OCI-M1 (cell line): ENCODE measurements around the gene ATP4B.

ENCODE experiments used
- DNase-seq: peaks from one replicate; lab custom pipeline; 2025; lab: John Stamatoyannopoulos, UW

The ATP4B gene

DNA sequence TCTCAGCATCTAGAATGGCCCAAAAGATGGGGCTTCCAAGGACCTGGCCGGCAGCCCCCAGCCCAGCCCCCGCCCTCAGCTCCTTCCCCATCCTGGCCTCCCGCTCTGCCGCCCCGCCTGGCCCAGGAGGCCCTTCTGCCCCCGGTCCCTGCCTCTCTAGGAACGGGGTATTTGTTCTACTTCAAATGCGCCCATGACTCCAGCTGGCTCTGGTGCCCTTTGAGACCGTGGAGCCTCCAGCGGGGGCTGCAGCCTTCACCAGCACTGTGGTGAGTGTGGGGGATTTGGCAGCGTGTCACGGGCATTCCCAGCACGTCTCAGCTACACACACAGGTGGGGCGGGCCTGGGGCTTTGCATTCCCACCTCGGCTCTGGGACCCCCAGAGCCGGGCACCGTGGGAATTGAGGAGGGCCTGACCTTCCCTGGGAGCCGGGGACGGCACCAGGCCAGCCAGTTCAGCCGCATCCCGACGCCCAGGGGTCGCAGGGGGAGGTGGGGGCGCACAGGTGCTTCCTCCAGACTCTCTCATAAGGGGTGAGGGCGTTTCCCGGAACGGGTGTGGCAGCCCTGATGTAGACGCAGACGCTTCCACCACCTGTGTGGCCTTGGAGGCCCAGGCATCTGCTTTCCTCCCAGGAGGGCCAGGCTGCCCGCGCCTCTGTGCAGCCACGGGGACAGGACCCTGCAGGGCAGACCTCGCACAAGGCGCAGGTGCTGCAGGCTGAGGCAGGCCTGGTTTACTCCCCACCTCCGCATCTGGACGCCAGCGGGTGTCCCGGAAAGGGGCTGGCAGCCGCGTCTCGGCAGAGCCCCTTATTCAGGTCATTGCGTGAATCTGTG lies 947 bp downstream of the ATP4B start:
- DNase-seq = no peak

DNA sequence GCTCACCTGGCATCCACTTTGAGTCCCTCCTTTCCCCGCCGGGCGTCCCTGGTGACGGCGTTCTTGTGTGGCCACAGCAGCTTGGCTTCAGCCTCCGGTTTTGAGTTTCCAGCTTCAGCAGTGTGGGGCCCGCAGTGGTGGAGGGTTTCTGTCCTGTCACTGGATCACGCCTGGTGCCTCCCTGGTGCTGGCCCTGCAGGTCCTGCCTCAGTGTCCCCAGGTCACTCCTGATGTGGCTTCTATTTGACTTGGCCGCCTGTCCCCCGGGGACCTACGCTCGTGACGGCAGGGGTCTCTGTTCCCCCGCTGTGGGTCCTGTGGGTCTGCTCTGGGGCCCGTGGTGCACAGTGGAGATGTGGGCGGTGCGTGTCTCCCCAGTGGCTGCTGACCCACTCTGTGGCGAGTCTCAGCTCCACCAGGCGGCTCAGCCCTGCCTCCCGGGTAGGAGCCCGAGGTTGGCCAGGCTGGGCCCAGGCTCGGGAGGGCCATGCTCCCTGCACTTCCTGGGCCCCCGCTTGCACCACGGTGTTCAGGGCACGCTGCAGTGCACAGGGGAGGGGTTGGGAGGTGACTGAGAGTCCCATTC lies 1.9 kb downstream of the ATP4B start:
- no peak for DNase-seq

DNA sequence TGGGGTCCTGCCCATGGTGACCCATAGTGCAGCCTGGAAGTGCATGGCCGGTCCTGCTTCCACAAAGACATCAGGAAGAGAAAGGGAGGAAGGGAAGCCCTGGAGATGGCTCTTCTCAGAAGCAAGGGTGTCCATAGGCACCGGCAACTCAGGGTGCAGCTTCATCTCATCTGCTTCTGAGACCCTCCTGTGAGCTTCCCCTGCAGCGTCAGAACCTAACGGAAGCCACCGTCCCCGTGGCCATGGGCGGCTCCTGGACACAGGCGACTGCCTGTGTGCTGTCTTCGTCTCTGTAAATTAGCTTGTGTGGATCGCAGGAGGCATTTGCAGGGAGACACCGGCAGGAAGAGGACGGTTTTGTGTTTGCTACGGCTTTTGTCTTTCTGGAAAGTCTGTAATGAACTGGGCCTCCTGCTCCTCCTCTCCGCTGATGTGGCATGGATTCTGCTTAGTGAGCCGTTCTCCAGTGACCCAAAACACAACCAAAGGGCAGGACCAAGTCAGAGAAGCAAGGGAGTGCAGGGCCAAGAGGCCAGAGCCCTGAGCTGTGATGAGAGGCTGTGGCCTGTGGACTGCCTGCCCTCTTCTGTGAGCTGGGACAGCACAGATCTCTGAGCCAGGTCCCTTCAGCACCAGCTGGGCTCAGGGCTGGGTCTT lies 2.5 kb downstream of the ATP4B start:
- DNase-seq = no peak

DNA sequence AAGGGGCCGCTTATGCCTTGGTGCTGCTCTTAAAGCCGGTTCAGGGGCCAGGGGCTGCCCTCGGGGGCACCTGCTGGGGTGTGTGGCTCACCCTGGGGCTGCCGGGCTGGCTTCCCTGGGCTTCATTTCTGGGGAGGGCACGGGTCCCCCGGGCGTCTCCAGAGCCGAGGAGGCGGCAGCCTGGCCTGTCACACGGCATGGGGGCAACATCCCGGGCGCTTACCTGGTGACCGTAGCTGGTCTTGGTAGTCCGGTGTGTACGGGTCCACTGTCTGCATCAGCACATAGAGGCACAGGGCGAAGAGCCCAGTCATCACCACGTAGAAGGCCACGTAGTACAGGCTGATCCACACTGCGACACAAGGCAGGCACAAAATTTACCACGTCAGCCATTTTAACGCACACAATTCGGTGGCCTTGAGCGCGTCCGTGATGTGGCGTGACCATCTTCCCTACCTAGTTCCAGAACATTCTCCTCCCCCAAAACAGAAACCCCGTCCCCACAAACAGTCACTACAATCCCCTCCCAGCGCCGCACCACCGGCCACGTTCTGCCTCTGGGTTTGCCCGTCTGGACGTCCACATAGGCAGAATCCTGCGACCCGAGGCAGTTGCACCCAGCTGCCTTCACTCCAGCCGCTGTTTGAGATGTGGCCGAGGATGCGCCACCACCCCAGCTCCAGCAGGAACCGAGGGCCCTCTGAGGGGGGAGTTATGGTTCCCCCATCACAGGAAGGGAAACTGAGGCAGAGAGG lies 3.2 kb downstream of the ATP4B start:
- DNase-seq = no peak

DNA sequence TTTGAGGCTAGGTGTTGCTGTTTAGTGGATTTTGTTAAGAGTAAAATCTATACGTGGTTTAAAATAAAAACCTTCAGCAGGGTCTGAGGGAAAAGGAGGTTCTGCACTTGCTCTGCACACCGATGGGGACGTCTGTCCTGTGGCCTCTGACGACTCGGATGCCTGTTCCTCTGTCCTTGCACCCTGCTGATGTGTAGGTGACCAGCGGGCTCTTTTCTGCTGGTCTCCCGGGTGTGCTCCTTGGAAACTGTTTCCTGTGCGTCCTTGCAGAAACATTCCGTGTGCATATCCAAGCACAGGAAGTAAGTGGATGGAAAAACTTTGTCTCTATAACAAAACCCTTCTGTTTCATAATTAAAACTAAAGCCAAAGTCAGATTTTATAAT lies 3.8 kb downstream of the ATP4B start:
- no peak for DNase-seq

DNA sequence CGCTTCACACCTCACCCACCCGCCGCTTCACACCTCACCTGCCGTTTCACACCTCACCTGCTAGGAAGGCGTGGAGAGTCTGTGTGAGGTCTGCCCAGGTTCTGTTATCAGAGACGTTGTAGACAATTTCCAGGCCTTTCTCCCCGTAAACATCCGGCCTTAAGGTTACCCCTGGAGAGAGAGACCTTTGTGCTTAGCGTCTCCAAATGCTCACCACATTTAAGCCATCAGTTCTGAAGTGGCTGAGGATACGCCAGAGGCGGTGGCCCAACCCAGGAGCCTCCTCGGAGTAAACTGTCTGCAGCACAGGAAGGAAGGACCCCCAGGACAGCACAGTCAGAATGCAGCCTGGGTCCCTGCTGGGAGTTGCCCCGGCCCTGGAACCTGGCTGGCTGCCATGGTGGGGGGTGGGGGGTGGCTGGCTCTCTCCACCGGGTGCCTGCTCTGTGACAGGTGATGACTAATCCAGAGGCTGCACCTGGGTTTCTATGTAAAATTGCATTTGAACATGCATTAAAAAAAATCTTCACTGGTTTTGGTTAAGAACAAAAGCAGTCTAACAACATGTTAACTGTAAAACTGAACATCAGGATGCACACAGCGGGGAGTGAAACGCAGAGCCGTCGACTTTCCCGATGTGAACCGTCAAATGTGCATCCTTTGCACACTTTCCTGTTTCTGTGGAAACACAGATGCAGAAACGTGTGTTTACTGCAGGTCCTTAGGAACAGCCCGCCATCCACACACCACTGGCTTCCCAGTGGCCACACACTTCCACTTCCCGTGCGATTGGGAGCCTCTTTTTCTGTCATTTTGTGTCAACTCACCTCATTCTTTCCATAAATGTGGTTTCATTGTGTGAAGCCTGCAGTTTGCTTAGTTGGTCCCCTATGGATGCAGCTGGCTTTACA lies 4.5 kb downstream of the ATP4B start:
- no peak for DNase-seq

DNA sequence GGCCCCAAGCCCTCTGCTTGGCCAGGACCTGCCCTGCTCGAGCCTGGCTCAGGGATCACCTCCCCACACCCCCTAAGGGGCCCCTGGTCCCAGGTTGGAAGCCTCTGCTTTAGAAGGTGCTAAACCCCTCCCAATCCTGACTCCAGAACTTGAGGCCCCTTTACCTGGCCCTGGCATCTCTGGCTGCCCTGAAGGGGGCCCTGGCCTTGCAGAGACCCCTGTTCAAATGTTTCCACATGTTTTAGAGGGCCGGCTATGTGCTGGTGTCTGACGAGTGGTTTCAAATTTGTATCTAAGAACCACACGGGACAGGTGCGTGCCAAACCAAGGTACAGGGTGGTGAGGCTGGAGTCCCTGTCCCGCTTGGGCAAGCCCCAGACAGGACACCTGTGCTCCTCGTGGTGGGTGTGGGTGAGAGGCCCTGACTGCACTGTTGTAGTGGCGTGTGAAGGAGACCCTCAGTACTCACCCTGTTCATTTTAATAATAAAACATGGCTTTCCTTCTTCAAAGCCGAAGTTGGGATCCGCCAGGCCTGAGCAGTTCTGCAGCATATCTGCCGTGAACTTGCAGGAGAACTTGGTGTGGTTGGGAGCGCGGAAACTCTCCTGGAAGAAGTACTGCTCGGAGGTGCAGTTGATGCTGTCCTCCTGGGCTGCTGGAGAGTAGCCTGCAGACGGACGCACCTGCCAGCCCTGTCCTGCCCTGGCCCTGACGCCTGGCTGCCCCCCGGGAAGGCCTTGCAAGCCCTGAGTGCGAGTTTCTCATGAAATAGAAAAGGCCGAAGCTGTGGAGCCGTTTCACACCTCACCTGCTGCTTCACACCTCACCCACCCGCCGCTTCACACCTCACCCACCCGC lies 5.4 kb downstream of the ATP4B start:
- no peak for DNase-seq

DNA sequence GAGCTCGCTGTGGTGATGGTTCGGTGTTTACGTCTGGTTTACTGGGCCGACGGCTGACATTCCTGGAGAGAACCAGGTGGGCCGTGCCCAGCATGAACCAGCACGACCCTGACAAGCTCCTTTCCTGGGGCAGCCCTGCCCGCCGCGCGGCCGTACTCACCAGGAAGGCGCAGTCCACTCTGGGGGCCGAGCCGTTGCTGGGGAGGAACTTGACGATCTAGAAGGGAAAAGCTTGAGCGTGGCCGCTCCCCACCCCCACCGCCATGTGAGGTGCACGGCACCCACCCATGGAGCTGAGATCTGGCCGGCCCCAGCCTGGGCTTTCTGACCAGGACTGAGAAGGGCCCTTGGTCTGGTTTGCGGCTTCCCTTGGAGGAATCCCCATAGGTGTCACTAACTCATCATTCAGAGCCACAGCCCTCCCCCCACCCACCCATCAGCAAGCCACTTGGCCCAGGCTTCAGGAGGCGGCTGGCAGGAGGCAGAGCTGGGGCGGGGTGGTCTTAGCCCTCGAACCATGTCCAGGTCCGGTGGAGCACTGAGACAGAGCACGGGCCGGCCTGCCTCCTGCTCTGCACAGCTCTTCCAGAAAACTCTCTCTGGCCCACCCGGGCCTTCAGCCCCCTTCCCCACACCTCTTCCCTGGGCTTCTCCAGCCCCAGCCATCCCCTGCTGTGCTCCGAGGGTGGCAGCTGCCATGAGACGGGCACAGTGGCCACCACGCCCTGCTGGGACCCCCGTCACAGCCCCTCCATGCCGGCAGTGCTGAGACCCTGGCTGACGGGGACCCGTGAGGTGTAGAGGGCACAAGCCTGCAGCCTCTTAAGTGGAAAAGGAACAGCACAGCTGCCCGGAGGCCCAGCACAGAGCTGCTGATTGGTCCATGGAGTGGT lies 6.2 kb downstream of the ATP4B start:
- no peak for DNase-seq

DNA sequence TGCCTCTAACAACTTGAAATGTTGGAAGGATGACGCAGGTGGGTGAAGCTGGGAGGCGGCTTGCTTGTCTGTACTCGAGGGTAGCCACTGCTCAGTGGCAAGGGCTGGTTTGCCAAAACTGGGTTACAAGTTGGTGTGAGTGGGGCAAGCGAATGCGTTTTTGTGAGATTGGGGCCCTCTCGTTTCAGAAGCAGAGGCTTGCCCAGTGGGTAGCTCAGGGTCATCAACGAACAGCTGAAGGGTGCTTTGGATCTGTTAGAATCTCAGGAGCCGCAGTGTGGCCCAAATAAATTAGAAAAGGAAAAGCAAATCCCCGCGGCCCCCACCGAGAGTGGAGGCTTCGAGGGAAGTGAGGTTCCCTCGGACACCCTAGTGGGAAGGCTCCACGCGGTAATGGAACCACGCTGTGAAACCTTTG lies 7.3 kb downstream of the ATP4B start:
- no peak for DNase-seq

DNA sequence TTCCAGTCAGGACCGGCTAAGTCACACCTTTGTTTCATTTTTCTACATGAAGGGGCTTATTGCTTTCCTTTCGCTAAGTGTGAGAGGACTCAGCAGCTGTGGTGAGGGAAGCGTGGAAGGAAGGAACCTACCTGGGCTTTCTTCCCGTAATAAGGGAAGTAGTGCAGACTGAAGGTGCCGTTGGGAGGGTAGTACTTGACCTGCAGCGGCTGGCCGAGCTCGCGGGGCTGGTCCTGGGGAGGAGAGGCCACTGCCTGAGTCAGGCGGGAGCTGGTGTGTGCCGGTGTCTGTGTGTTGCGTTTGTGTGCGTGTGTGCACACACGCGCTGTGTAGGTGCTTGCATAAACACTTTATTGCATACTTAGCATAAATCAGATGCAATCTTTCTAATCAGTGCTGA lies 7.7 kb downstream of the ATP4B start:
- DNase-seq = no peak

DNA sequence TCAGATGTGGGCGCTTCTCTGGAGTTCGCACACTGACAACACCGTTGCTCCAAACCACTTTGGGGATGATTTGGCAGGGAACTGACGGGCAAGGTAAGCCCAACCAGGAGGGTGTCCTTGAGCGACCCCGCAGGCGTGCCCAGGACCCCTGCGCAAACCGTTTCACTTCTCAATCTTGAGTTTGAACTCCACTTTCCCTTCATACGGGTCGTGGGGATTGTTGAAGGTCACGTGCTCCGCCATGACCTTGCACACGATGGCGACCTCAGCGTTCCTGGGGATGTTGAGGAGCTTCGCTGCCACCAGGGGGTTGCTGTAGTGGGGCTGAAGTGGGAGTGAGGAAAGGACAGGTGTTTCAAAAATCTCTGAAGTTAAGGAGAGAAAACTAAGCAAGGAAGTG lies 8.8 kb downstream of the ATP4B start:
- no peak for DNase-seq

DNA sequence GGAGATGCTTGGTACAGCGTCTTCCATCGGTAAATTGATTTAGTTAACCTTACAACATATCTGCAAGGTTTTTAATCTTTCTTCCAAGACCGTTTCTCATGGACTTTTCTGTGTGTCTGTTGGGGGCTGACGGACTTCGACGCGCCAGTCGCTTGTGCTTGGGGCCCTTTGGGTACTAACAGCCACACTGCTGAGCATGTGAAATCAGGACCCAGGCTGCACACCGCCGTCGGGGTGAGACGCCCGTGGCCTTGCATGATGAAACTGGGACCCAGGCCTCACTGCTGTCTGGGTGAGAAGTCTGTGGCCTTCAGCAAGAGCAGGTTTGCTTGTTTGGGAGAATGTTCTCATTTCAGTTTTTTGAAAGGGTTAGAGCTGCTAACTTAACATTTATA lies 9.8 kb downstream of the ATP4B start:
- no peak for DNase-seq

DNA sequence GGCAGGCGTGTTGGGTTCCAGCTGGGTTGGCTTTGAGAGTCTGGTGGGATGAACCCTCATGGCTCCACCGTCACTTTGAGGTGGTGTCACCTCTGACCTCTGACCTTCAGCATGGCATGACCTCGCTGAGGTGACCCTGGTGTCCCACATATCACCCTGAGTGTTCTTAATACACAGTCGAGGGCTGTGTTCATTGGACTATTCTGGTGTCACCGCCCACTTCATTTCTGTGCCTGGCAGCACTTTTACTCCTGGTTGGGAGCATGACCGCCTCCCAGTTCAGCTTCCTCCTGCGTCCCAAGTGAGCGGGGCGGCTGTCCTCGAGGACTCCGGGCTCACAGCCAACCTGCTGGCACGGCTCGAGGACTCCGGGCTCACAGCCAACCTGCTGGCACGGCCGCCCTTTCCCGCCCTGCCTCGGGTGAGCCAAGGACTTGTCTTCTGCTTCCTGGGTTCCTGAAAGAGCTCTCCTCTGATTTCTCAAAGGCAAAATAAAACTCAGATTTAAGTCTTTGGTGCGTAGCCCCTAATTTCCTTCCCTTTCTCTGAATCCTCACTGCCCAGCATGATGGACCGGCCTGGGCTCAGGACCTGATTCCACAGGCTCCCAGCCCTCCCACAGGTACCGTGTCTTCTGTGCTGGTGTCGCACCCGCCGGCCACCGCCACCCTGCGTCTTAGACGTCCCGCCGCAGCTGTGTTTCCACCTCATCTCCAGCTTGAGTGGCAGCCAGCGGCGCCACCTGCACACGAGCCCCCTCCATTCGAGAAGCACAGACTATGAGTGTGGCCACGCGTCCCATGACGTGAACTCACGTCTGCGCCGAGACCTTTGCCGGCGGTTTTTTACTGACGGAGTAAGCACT lies 10.4 kb downstream of the ATP4B start:
- no peak for DNase-seq

DNA sequence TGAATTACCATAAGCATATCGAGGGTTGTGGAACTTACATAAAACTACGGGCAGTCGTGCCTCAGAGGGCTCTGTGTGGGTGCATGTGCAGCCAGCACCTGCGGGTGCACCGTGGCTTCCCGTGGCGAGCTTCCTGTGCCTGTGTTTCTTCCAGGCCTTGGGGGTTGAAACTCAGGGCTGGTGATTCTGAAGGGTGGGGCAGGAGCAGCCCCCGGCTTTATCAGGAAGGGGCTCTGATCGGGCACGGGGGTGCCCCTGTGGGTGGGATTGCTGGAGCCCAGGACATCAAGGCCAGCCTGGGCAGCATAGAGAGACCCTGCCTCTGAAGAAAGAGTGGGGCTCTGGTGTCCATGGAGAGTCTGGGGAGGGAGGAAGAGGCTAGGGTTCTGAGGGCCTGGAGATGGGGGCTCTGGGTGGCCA lies 11.1 kb downstream of the ATP4B start:
- DNase-seq = no peak

DNA sequence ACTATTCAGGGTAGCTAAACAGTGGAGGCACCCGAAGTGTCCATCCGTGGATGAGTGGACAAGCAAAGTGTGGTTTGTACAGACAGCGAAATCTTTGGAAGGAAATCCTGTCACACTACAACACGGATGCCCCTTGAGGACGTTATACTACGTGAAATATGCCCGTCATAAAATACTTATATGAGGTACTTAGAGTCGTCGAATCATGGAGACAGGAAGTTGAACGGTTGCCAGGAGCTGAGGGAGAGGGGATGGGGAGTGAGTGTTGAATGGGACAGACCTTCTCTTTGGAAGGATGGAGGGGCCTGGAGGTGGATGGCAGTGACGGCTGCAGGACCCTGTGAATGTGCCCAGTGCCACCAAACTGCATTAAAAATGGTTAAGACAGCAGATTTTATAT lies 11.6 kb downstream of the ATP4B start:
- no peak for DNase-seq

DNA sequence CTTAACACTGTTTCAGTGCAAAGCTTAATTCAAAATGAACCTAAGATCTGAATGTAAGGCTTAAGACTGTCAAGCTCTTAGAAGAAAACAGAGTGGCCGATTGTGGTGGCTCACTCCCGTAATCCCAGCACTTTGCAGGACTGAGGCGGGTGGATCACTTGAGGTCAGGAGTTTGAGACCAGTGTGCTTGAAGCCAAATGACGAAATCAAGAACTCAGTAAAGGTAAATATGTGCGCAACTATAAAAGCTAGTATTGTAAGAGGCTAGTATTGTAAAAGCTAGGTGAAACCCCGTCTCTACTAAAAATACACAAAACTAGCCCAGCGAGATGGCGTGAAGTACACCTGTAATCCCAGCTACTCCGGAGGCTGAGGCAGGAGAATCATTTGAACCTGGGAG lies 12.7 kb downstream of the ATP4B start:
- DNase-seq = no peak

DNA sequence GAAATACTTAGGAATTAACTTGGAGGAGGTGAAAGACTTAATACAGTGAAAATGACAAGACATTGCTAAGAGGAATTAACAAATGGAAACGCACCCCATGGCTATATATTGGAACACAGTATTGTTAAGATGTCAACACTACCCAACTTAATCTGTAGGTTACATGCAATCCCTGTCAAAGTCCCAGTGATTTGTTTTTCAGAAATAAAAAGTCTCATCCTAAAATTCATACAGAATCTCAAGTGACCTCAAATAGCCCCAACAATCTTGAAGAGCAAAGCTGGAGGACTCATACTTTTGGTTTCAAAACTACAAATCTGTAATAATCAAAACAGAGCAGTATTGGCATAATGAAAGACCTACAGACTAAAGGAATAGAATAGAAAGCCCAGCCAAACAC lies 13.2 kb downstream of the ATP4B start:
- no peak for DNase-seq

DNA sequence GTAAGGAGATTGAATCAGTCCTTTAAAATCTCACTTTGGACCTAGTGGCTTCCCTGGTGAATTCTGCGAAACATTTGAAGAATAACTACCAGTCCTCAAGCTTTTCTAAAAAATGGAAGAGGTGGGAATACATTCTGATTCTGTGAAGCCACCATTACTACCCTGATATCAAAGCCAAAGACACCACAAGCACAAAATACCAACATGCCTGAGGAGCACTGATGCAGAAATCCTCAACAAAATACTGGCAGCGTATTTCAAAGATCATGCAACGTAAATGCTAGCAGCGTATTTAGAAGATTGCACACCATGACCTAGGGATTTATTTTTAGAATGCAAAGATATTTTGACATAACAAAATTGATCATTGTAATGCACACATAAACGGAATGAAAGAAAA lies 14.4 kb downstream of the ATP4B start:
- DNase-seq = no peak

DNA sequence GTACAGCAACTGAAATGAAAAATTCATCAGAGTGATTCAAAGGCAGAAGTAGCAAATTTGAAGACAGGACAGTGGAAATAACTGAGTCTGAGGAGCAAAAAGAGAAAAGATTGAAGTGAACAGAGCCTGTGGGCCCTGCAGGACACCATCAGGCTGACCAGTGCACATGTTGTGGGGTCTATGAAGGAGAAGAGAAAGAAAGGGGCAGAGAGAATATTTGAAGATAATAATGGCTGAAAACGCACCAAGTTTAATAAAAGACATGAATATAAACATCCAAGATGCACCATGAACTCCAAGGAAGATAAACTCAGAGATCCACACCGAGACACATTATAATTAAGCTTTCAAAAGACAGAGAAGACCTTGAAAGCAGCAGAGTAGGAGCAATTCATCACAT lies 15.4 kb downstream of the ATP4B start:
- DNase-seq = no peak
